LNCaP clone FGC (cell line): ENCODE results near the gene AKAP13.

ENCODE experiments used
- DNase-seq: peaks from one replicate; pipeline ENCODE4 v3.0.0-alpha.2; 2011; ENCODE audit warnings: low read depth
- H3K4me3 ChIP-seq: 2 replicates; pipeline ENCODE4 v1.5.1; 2011; ENCODE audit warnings: mild to moderate bottlenecking, low read depth, low read length, control low read depth
- CTCF ChIP-seq: IDR thresholded peaks from 2 replicates; pipeline ENCODE4 v1.5.1; 2012; ENCODE audit warnings: mild to moderate bottlenecking; ENCODE audit not compliant: control insufficient read depth, insufficient read depth; ENCODE audit errors: extremely low read depth

Gene AKAP13

GRCh38 chr15:85691350-85692240, 311.2 kb downstream of the AKAP13 start:
- H3K4me3 ChIP-seq = no peak overlapping the region
- TF ChIP-seq CTCF = no peak
- no peak for DNase-seq

GRCh38 chr15:85692321-85692720, 311.9 kb downstream of the AKAP13 start:
- no peak for DNase-seq
- TF ChIP-seq CTCF = no peak
- H3K4me3 ChIP-seq = no peak overlapping the region

GRCh38 chr15:85692873-85693272, 312.5 kb downstream of the AKAP13 start:
- TF ChIP-seq CTCF = no peak
- H3K4me3 ChIP-seq = no peak overlapping the region
- no peak for DNase-seq

GRCh38 chr15:85693277-85693676, 312.9 kb downstream of the AKAP13 start:
- TF ChIP-seq CTCF = no peak
- DNase-seq = no peak
- H3K4me3 ChIP-seq = no peak overlapping the region

GRCh38 chr15:85694091-85694490, 313.7 kb downstream of the AKAP13 start:
- no peak for TF ChIP-seq CTCF
- DNase-seq = no peak
- no peak overlapping the region for H3K4me3 ChIP-seq

GRCh38 chr15:85700767-85701166, 320.4 kb downstream of the AKAP13 start:
- no peak for DNase-seq
- TF ChIP-seq CTCF = no peak
- no peak overlapping the region for H3K4me3 ChIP-seq
